Gastroesophageal sphincter (tissue), 4 donors: ENCODE measurements around the gene NSUN3. TPM values are rescaled to one million over a fixed set of nuclear protein-coding genes. Genes with fewer than 3 reads are reported as not detected.
"Not testable (repeated sequence)": the region's sequence is repeated elsewhere in the genome, so short reads cannot be mapped to it uniquely, and the experiment has no call there.

Experiments
- ATAC-seq: fragments of 150-250 bp; one replicate; pipeline ENCODE4 v1.9.1; 2016; ENCODE audit warnings: mild to moderate bottlenecking, moderate library complexity
- H3K27ac ChIP-seq, 4 donors: fragments of 200-600 bp; sonication (generic) in 3 of 4; 1 replicate in 3 of 4; 2 replicates in 1 of 4; pipeline ENCODE4 v1.5.1; 2016 to 2019
- H3K27me3 ChIP-seq: fragments of 200-600 bp; sonication (generic); one replicate; pipeline ENCODE4 v1.5.1; 2019
- H3K36me3 ChIP-seq, 2 donors: fragments of 200-600 bp; sonication (generic); one replicate each; pipeline ENCODE4 v1.5.1; 2019; ENCODE audit warnings: control low read depth in 1 of 2
- H3K4me1 ChIP-seq, 3 donors: fragments of 200-600 bp; sonication (generic); 1 replicate in 2 of 3; 2 replicates in 1 of 3; pipeline ENCODE4 v1.5.1; 2016 to 2019; ENCODE audit warnings: control low read depth in 2 of 3
- H3K4me3 ChIP-seq, 2 donors: fragments of 200-600 bp; sonication (generic); one replicate each; pipeline ENCODE4 v1.5.1; 2019; ENCODE audit warnings: mild to moderate bottlenecking in 1 of 2, moderate library complexity in 1 of 2
- H3K9me3 ChIP-seq, 3 donors: fragments of 200-600 bp; sonication (generic); one replicate each; pipeline ENCODE4 v1.5.1; 2017 to 2019; ENCODE audit warnings: control low read depth in 2 of 3
- EP300 ChIP-seq: sonication (generic); formaldehyde crosslinking; IDR thresholded peaks from one replicate; pipeline ENCODE4 v1.6.1; 2017; ENCODE audit warnings: antibody characterized with exemption, mild to moderate bottlenecking
- POLR2A ChIP-seq, 2 donors: fragments of 450-650 bp; IDR thresholded peaks; one replicate each; pipeline ENCODE4 v1.6.1; 2017; ENCODE audit warnings: antibody characterized with exemption in 2 of 2, mild to moderate bottlenecking in 2 of 2, moderate library complexity in 1 of 2
- POLR2AphosphoS5 ChIP-seq: sonication (generic); formaldehyde crosslinking; IDR thresholded peaks from one replicate; pipeline ENCODE4 v1.6.1; 2017; ENCODE audit warnings: antibody characterized with exemption
- WGBS, 2 donors: methylation state at CpG; one replicate each; pipeline ENCODE4 v1.1.5; 2018; ENCODE audit warnings: low coverage in 1 of 2; 5-methylcytosine and 5-hydroxymethylcytosine counted together
- total RNA-seq, 4 donors: library from RNA; depleted of rRNA; stranded (reverse); fragments of >200 nt; gene quantifications; one replicate each; pipeline ENCODE4 v1.1.0, GENCODE V29; 2016
- TF ChIP-seq, protein P1 (sequence below), 4 experiments: fragments of 200-600 bp in 2 of 4; fragments of 450-650 bp in 2 of 4; sonication (generic) in 1 of 4; IDR thresholded peaks; one replicate each; pipeline ENCODE4 v1.5.1; 2017 to 2019; ENCODE audit warnings: antibody characterized with exemption in 4 of 4, mild to moderate bottlenecking in 2 of 4, moderate library complexity in 2 of 4

The NSUN3 gene
- total RNA-seq, 4 donors from 2014 or later = 4.7 to 12.8 (median 9.2) TPM

DNA sequence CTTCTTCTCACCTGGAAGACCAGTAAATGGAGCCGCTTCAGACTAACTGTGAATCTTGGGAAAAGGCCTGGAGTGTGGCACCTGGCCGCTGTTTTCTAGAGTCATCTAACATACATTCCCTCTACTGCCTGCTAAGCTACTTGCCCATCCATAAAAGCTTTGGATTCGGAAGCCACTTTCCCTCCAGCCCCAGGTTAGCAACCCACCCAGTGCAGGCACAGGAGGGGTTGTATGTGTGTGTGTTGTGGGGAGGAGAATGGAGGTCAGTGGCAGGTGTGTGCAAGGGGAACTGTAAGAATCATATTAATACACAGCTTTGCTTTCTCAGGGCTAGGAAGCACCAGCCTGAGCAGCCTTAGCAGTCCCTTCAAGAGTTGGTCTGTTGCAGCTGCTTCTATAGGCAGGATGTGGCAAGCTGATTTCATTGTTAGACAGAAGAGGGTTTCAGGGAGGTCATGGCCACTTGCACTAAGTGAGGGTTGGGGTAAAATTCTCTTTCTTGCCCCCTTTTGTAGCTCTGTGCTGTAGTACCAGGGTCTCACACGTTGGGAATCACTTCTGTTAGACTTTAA lies 8.9 kb downstream of the NSUN3 start:
- Histone ChIP-seq H3K36me3 (peaks cover 0 to 46% of the 10 kb centered on the region in 2 donors), H3K9me3 (no peaks in the 10 kb centered on the region), H3K27ac (no peak overlapping the region), H3K27me3 (no peaks in the 10 kb centered on the region), H3K4me1 (peaks cover 0 to 8% (median 0%) of the 10 kb centered on the region in 3 donors), H3K4me3 (no peak overlapping the region)
- 86 to 100% methylated on average over 1 to 4 of the region's 4 CpGs for WGBS, 2 donors
- no peak for TF ChIP-seq EP300
- no peak for TF ChIP-seq POLR2A (IDR thresholded peaks at IDR 0.05)
- no peak for TF ChIP-seq POLR2AphosphoS5
- TF ChIP-seq, protein P1, sequence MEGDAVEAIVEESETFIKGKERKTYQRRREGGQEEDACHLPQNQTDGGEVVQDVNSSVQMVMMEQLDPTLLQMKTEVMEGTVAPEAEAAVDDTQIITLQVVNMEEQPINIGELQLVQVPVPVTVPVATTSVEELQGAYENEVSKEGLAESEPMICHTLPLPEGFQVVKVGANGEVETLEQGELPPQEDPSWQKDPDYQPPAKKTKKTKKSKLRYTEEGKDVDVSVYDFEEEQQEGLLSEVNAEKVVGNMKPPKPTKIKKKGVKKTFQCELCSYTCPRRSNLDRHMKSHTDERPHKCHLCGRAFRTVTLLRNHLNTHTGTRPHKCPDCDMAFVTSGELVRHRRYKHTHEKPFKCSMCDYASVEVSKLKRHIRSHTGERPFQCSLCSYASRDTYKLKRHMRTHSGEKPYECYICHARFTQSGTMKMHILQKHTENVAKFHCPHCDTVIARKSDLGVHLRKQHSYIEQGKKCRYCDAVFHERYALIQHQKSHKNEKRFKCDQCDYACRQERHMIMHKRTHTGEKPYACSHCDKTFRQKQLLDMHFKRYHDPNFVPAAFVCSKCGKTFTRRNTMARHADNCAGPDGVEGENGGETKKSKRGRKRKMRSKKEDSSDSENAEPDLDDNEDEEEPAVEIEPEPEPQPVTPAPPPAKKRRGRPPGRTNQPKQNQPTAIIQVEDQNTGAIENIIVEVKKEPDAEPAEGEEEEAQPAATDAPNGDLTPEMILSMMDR (IDR thresholded peaks at IDR 0.05) = no peak
- ATAC-seq = no peak

DNA sequence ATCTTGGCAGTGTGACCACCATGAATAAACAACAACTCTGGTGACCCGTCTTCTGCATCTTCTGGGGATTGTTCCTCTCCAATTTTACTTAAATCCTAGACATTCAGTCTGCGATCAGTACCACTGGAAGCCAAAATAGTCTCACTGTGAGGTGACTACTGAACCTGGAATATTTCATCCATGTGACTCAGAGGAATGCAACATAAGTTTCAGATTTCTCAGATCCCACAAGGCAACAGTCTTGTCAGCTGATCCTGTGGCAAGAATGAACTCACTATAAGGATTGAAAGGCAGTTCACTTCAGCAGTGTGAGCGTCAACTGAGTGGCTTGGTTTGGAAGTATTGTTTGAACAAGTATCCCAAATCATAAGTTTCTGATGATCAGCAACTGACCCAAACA lies 13.2 kb downstream of the NSUN3 start:
- H3K4me1 ChIP-seq = no peaks in the 10 kb centered on the region
- ATAC-seq = no peak
- 100% methylated on average over 3 of the region's 3 CpGs; no CpG with 5 or more reads in 1 of the 2 donors for WGBS, 2 donors
- TF ChIP-seq POLR2A (IDR thresholded peaks at IDR 0.05) (no peak), EP300 (no peak), POLR2AphosphoS5 (no peak)
- TF ChIP-seq, protein P1 (IDR thresholded peaks at IDR 0.05) = no peak
- no peaks in the 10 kb centered on the region for H3K27me3 ChIP-seq
- H3K9me3 ChIP-seq = no peaks in the 10 kb centered on the region
- peaks cover 0 to 37% of the 10 kb centered on the region in 2 donors for H3K36me3 ChIP-seq
- H3K27ac ChIP-seq = no peak overlapping the region
- H3K4me3 ChIP-seq = no peak overlapping the region

- H3K27me3 ChIP-seq, H3K4me1 ChIP-seq, H3K27ac ChIP-seq, ATAC-seq, H3K9me3 ChIP-seq, H3K4me3 ChIP-seq: not testable (repeated sequence)
- WGBS, 2 donors = no CpG with 5 or more reads among the region's 5 CpGs
- H3K36me3 ChIP-seq = peaks cover 3 to 48% of the 10 kb centered on the region in 2 donors
Observed at GRCh38 chr3:94080552-94080951, 17.7 kb downstream of the NSUN3 start.

GRCh38 chr3:94081884-94082283 lies 19.0 kb downstream of the NSUN3 start:
- no peak for ATAC-seq
- no peak for TF ChIP-seq POLR2A (IDR thresholded peaks at IDR 0.05)
- TF ChIP-seq, protein P1 (IDR thresholded peaks at IDR 0.05) = no peak
- no peak for TF ChIP-seq EP300
- no peak for TF ChIP-seq POLR2AphosphoS5
- WGBS, 2 donors = 48 to 69% methylated on average over 4 to 5 of the region's 5 CpGs
- no peaks in the 10 kb centered on the region for H3K27me3 ChIP-seq
- H3K36me3 ChIP-seq = peaks cover 3 to 42% of the 10 kb centered on the region in 2 donors
- H3K4me3 ChIP-seq = no peak overlapping the region
- H3K4me1 ChIP-seq = no peaks in the 10 kb centered on the region
- H3K27ac ChIP-seq = no peak overlapping the region
- no peaks in the 10 kb centered on the region for H3K9me3 ChIP-seq

- Histone ChIP-seq H3K9me3 (no peaks in the 10 kb centered on the region), H3K27me3 (no peaks in the 10 kb centered on the region), H3K4me3 (no peak overlapping the region), H3K4me1 (no peaks in the 10 kb centered on the region), H3K36me3 (peaks cover 3 to 41% of the 10 kb centered on the region in 2 donors), H3K27ac (no peak overlapping the region)
- TF ChIP-seq EP300 (no peak), POLR2A (IDR thresholded peaks at IDR 0.05) (no peak), POLR2AphosphoS5 (no peak)
- TF ChIP-seq, protein P1 (IDR thresholded peaks at IDR 0.05) = no peak
- ATAC-seq = no peak
- WGBS, 2 donors = 59 to 75% methylated on average over 6 to 8 of the region's 8 CpGs
Observed at GRCh38 chr3:94082391-94082937, 19.6 kb downstream of the NSUN3 start.
